Measurements from ENCODE around the gene PI4K2A. TPM values are rescaled to one million over a fixed set of nuclear protein-coding genes. Genes with fewer than 3 reads are reported as not detected.

Gene PI4K2A
- total RNA-seq, 2 donors from 2014 or later, result 12.3 to 26.2 TPM

DNA sequence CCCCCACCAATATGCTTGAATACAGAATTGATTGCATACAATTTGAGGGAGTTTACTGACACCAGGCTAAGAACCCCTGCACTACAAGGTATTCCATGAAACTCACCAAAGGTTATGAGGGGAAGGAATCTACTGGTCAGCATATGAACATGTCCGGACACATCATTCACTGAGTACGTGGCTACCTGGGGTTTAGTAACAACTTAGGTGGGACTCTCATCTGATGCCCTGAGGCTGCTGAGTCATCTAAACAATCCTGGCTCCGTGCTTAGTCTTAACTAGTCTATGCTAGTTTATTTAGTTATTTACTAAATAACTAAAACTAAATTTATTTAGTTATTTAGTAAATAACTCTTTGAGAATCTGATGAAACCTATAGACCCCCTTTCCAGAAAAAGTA lies 11.3 kb downstream of the PI4K2A start:
- no peak for TF ChIP-seq POLR2AphosphoS5 (IDR thresholded peaks at IDR 0.05)
- TF ChIP-seq, protein P1, sequence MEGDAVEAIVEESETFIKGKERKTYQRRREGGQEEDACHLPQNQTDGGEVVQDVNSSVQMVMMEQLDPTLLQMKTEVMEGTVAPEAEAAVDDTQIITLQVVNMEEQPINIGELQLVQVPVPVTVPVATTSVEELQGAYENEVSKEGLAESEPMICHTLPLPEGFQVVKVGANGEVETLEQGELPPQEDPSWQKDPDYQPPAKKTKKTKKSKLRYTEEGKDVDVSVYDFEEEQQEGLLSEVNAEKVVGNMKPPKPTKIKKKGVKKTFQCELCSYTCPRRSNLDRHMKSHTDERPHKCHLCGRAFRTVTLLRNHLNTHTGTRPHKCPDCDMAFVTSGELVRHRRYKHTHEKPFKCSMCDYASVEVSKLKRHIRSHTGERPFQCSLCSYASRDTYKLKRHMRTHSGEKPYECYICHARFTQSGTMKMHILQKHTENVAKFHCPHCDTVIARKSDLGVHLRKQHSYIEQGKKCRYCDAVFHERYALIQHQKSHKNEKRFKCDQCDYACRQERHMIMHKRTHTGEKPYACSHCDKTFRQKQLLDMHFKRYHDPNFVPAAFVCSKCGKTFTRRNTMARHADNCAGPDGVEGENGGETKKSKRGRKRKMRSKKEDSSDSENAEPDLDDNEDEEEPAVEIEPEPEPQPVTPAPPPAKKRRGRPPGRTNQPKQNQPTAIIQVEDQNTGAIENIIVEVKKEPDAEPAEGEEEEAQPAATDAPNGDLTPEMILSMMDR (IDR thresholded peaks at IDR 0.05), result no peak
- no peaks in the 10 kb centered on the region for H3K4me1 ChIP-seq (replicated peaks)
- H3K27me3 ChIP-seq (replicated peaks; ENCODE audit: insufficient read depth), result no peaks in the 10 kb centered on the region
- no peak for DNase-seq (ENCODE audit: low spot score)
- 68% methylated on average over 3 of the region's 3 CpGs for WGBS
- H3K27ac ChIP-seq, result no peak overlapping the region
- intact Hi-C loops (cut with DNase I), result no loop called here
- H3K4me3 ChIP-seq, result no peak overlapping the region
- H3K9me3 ChIP-seq, result no peaks in the 10 kb centered on the region
- peaks cover 0 to 8% of the 10 kb centered on the region in 2 donors for H3K36me3 ChIP-seq

DNA sequence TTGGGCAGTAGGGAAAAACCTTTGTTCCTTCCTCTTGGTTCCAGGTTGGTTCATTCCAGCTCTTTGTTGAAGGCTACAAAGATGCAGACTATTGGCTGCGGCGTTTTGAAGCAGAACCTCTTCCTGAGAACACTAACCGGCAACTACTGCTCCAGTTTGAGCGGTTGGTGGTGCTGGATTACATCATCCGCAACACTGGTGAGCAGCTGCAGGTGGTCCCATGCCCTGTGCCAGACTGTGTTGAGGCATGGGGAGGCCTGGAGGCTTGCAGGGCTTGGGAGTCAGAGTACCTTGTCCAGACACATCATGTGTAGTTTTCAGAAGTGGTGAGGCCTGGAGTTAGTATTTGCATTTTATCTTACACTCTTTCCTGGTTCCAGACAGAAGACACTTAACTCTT lies 16.3 kb downstream of the PI4K2A start:
- WGBS, result 94% methylated on average over 5 of the region's 5 CpGs

GRCh38 chr10:97659589-97659988 lies 19.1 kb downstream of the PI4K2A start:
- 68% methylated on average over 1 of the region's 1 CpG for WGBS
- Histone ChIP-seq H3K27ac (no peak overlapping the region), H3K27me3 (replicated peaks; ENCODE audit: insufficient read depth) (no peaks in the 10 kb centered on the region), H3K4me3 (no peak overlapping the region), H3K9me3 (no peaks in the 10 kb centered on the region), H3K36me3 (peaks cover 0 to 10% of the 10 kb centered on the region in 2 donors), H3K4me1 (replicated peaks) (no peaks in the 10 kb centered on the region)
- TF ChIP-seq, protein P1 (IDR thresholded peaks at IDR 0.05), result no peak
- no peak for TF ChIP-seq POLR2A (IDR thresholded peaks at IDR 0.05)
- TF ChIP-seq POLR2AphosphoS5 (IDR thresholded peaks at IDR 0.05), result no peak
- intact Hi-C loops (cut with DNase I), result no loop called here
- DNase-seq (ENCODE audit: low spot score), result no peak

More for the DNA sequence above, 16.3 kb downstream of the PI4K2A start:
- no peak overlapping the region for H3K4me3 ChIP-seq
- intact Hi-C loops (cut with DNase I), result no loop called here
- no peaks in the 10 kb centered on the region for H3K27me3 ChIP-seq (replicated peaks; ENCODE audit: insufficient read depth)
- H3K36me3 ChIP-seq, result peaks cover 0 to 10% of the 10 kb centered on the region in 2 donors
- no peak for DNase-seq (ENCODE audit: low spot score)
- H3K9me3 ChIP-seq, result no peaks in the 10 kb centered on the region
- H3K27ac ChIP-seq, result no peak overlapping the region
- no peaks in the 10 kb centered on the region for H3K4me1 ChIP-seq (replicated peaks)
- TF ChIP-seq, protein P1 (IDR thresholded peaks at IDR 0.05), result no peak
- TF ChIP-seq POLR2AphosphoS5 (IDR thresholded peaks at IDR 0.05) (no peak), POLR2A (IDR thresholded peaks at IDR 0.05) (no peak)

DNA sequence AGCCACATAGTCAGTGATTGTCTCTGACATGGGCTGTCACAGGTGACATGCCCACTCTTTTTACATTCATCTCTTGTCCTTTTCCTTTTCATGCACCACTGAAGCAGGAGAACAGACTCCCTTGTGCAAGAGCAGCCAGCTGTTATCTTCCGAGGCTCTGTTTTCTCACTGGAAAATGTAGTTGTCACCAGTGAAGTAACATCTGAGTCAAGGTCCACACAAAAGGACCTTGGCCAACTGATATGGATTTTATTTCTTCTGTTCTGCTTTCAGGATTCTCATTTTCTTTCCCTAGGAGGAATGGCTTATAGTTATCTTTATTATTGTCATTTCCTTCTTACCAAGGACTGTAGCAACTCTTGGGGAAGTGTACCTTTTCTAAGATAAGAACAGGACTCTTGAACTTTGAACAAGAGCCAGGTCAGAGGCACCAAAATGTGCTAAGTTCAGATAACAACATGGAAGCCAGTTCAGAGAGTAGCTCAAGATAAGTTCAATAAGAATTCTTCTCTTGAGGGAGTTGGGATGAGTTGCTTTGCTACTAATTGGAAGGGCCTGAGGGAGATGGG lies 23.9 kb downstream of the PI4K2A start:
- Histone ChIP-seq H3K36me3 (no peaks in the 10 kb centered on the region), H3K27me3 (replicated peaks; ENCODE audit: insufficient read depth) (no peaks in the 10 kb centered on the region), H3K4me3 (no peak overlapping the region), H3K4me1 (replicated peaks) (no peaks in the 10 kb centered on the region), H3K27ac (no peak overlapping the region), H3K9me3 (no peaks in the 10 kb centered on the region)
- WGBS, result 100% methylated on average over 1 of the region's 1 CpG
- no peak for DNase-seq (ENCODE audit: low spot score)
- no peak for TF ChIP-seq POLR2A (IDR thresholded peaks at IDR 0.05)
- TF ChIP-seq POLR2AphosphoS5 (IDR thresholded peaks at IDR 0.05), result no peak
- TF ChIP-seq, protein P1 (IDR thresholded peaks at IDR 0.05), result no peak
- intact Hi-C loops (cut with DNase I), result no loop called here

DNA sequence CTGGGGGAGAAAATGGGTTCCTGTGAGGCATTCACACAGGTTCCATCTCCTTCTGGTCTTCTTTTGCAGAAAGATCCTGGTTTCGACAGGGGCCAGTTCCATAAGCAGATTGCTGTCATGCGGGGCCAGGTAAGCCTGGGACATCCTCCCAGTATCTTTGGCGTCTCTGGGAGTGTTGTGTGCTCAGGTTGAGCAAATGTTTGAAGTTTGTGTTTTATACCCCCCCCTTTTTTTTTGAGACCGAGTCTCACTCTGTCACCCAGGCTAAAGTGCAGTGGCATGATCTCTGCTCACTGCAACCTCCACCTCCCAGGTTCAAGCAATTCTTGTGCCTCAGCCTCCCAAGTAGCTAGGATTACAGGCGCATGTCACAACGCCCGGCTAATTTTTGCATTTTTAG lies 26.5 kb downstream of the PI4K2A start:
- no peaks in the 10 kb centered on the region for H3K36me3 ChIP-seq
- TF ChIP-seq POLR2AphosphoS5 (IDR thresholded peaks at IDR 0.05), result no peak
- TF ChIP-seq, protein P1 (IDR thresholded peaks at IDR 0.05), result no peak
- no peak for TF ChIP-seq POLR2A (IDR thresholded peaks at IDR 0.05)
- H3K9me3 ChIP-seq, result no peaks in the 10 kb centered on the region
- H3K27ac ChIP-seq, result no peak overlapping the region
- H3K27me3 ChIP-seq (replicated peaks; ENCODE audit: insufficient read depth), result no peaks in the 10 kb centered on the region
- no peak for DNase-seq (ENCODE audit: low spot score)
- 89% methylated on average over 7 of the region's 7 CpGs for WGBS
- H3K4me3 ChIP-seq, result no peak overlapping the region
- intact Hi-C loops (cut with DNase I), result no loop called here
- H3K4me1 ChIP-seq (replicated peaks), result no peaks in the 10 kb centered on the region

Measured in prostate gland (tissue), 2 donors.